GM21717 (cell line): ENCODE results near the gene SLC35B1.

Experiments
- ATAC-seq: cut with Tn5 transposase; IDR thresholded peaks from one replicate; pipeline ENCODE4 v1.9.1; 2021; ENCODE audit warnings: mild to moderate bottlenecking, moderate library complexity; ENCODE audit not compliant: unreplicated experiment

SLC35B1 gene

DNA sequence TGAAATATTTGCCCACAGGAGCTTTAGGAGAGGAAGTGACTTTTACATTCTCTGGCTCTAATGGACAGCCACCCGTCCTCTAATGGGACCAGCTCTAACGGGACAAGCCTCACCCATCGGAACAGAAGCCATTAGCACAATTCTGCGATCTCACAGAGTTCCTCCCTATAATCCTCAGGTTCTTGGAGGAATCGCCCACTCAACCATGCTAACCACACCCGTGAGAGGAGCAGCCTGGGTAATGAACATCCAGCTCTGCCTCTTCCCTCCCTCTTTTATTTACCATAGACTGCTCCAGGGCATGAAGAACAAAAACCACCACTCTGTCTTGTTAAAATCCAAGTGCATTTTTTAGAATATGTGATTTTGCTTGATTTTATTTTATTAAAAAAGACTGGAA, 6.8 kb downstream of the SLC35B1 start:
- no peak for ATAC-seq

DNA sequence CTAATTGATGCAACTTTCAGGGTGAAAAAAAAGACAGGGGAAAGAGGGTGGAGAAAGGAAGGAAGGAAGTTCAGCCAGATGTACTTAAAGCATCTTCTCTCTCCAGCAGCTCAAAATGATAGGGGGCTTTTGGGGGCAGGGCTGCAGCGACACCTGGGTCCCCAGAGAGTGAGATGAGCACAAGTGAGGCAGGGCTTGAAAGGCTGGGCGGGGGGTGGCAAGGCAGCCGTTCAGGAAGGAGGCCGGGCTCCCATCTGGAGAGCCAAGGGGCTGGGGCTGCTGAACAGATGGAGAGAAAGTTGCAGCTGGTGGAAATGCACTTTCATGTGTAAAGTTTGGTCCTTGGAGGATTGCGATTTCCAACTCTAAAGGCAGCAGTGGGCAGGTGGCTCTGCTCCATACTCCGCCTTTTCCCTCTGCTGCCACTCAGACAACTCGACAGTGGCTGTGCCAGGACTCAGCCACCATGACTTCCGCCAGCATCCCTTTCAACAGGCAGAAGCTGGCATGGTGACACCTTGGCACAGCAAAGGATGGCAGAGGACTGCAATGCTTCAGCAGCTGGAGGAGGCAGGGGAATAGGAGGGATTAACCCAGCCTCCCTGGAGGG, 7.7 kb downstream of the SLC35B1 start:
- ATAC-seq: no peak

DNA sequence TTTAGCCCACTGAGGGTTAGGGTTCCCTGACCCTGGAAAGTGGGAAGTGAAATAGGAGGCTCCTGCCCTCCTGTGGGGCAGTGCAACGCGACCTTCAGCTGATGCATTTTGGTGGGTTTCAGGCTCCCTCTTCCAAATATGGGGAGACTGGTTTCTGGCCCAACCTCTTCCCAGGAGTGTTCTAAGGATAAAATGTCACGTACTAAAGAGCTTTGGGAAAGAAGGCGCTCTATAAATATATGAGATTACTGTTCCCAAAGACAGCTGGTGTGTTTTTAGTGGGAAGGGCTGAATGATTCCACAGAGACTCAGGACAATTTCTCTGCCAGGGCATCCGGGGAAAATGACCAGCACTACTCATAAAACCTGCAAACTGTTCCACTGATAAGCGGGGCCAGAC, 9.8 kb downstream of the SLC35B1 start:
- ATAC-seq: no peak

DNA sequence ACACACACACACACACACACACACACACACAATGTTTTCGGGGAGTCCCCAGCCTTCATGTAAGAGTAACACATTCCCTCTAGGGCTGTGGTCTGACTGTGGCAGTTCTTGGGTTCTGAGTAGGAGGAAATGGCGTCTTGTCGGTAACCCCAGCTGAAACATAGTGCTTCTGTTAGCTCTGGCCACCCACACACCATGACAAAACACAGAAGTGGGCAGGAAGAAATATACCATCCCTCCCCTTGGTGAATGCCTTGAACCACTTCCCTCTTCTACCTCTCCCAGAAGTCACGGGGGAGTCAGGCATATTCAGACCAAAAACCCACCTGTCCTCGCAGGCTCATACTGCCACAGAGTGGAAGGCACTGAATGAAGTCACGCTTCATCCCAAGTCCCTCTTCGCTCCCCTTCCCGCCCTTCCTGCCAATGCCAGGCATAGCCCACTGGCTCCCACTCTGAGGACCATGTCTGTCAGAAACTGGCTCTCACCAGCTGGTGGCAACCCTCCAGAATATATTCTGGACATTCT, 11.5 kb downstream of the SLC35B1 start:
- peak; percentile 57 for ATAC-seq

DNA sequence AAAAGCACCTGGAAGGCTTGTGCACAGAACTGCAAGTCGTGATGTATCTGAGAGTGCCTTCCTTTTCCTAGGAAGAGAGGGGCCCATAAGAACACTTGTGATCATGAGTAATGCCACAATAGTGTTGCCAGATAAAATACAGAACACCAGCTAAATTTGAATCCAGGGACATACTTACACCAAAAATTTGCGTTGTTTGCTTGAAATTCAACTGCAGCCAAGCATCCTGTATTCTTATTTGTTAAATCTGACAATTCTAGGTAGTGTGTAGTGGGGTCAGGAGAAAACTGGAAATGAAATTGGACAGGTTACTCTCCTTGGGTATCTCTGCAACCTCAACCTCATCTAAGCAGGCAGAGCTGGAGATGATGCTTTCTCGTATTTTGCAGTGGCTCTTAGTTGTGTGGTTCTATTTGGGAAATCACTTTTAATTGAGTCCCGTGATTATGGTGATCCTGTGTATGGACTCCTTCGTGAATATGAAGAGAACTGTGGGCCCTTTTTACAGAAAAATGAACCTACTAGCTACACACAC, 12.0 kb downstream of the SLC35B1 start:
- ATAC-seq: no peak

DNA sequence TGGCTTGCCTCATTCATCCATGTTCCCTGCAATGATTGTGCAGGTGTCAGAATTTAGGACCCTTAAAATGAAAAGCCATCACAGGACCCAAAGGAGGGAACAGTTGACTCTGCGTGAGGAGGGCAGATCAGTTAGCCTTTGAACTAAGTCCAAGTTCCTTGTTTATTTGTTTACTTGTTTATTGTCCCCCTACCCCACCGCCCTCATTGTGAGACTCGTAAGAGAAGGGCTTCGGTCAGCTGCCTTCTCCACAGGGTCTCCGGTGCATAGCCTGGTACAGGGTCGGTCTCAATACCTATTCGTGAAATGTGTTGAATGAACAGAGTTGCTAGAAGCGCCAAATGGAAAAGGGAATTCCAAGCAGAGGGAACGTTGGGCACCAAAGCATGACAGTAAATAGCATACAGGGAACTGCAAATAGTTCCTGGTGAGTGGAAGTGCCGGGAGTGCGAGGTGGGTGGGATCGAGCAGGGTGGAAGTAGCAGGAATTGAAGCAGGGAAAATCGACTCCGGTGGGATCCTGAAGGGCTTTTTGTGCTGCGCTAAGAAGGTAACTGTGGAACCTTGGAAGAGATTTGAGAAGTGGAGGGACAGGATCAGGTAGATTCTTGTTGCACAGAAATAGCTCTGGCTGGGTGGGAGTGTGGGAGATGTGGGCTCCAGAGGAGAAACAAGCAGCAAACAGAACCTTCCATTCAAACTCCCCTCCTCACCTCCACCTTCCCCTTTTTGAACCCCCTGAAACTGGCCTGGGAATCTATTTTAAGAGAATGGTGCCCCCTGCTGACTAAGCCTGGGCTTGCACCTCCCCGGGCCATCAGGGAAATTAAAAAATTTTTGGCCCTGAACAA, 12.7 kb downstream of the SLC35B1 start:
- ATAC-seq: no peak

DNA sequence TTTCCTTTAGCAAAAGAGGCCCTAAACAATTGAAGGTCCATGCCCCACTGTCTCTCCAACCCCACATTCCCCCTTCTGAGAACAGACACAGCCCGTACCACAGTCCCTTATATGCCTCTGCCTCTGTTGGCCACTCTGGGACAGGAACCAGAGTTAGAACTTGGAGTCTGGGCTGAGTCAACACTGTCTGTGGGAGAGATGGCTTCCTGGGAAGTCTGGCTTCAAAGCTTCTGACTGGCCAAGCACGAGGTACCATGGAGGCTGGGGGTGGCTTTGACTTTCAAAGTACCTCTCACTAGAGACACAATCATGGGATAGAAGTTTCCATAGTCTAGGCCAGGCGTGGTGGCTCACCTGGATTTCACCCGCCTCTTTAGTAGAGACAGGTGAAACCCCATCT, 15.0 kb downstream of the SLC35B1 start:
- no peak for ATAC-seq

DNA sequence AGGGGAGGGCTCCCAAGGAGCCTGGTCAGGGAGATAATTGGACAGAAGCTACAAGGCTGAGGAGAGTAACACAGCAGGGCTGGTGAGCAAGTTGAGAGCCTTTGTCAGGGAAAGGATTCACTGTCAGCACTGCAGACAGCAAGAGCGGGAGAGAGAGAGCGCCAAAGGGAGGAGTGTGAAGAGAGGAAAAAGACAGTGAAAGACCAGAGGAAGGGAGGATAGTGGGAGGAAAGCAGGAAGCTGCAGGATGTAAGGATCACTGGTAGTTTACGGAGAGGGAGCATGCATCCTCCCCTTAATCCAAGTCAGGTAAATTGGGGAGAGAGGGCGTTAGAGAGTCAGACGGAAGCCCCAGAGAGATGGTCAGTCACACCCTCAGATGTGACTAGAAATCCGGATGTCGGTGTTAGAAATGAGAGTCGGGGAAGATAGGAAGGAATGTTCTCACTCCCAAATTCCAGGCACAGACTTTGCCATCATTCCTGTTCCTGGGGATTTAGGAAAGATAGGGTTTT, 16.0 kb downstream of the SLC35B1 start:
- no peak for ATAC-seq

DNA sequence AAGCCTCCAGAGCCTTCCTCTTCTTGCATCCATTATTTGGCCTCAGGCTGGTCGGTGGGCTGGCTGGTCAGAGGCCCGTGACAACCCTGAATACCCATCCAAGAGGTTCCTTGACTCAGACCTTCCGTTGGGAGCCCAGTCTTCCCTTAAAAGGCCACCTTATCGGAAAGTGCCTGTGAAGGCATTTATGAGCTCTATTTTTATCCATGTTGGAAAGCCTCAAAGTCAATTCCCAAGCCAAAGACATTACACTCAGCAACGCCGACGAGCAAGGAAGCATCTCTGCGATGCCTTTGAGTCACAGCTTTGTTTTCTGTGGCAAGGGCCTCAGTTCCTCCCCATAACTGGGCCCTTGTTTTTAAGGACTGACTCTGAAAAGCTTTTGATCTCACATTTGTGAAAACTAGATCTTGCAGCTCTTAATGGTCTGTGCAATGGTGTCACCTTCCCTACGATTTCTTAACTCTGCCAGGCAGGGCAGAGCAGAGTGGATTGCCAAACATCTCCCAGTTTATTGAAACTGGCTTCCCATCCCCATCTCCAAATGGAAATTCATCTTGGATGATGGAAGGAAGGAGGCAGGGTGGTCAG, 16.6 kb downstream of the SLC35B1 start:
- no peak for ATAC-seq

DNA sequence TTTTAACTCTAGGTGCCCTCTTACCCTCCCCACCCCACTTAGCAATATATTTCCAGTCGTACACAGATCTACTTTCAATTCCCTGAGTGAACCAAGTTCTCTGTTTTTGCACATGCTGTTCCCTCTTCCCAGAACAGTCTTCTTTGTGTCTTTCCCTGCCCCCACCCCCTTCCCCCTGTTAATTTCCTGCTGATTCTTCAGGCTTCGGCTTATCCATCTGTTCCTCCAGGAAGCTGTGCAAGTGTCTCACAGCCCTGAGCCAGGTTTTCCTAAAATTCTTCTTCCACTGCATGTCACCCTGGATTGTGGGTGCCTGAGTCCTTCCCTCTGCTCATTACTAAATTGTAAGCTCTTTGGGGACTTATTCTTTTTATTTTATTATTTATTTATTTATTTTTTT, 17.5 kb downstream of the SLC35B1 start:
- no peak for ATAC-seq

DNA sequence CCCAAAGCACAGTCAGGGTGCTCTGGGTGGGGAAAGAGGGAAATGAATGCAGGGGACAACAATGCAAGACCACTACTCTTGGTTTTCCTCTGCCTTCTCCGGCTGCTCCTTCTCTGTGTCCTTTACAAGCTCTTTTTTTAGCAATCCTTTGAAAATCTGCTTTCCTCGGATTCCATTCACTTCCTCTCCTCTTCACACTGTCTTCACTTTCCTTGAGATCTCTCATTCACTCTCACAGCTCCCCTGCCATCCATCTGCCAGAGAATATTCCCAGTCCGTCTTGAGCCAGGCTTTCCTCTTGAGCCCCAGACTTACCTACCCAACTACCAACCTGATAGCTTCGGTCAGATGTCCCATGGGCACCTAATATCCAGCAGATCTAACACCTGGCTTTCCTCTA, 18.9 kb downstream of the SLC35B1 start:
- no peak for ATAC-seq

DNA sequence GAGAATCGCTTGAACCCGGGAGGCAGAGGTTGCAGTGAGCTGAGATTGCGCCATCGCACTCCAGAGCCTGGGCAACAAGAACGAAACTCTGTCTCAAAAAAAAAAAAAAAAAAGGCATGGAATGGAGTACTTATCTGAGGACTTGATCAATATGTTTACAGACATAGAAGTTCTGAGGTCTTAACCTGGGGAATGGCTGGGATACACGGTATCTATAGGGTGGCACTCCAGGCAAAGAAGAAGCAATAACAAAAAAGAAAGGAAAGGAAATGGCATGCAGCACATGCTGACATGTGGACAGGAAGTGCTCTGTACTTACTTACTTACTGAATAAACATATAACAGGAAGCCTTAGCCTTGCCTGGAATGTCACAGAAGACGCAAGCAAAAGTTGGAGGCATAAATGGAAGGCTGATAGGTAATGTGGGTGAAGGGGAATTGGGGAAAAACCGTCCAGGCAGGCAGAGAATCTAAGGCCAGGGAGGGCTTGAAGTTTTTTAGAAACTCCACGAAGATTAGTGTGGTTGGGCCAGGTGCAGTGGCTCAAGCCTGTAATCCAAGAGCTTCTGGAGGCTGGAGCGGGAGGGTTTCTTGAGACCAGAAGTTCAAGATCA, 19.8 kb downstream of the SLC35B1 start:
- no peak for ATAC-seq

DNA sequence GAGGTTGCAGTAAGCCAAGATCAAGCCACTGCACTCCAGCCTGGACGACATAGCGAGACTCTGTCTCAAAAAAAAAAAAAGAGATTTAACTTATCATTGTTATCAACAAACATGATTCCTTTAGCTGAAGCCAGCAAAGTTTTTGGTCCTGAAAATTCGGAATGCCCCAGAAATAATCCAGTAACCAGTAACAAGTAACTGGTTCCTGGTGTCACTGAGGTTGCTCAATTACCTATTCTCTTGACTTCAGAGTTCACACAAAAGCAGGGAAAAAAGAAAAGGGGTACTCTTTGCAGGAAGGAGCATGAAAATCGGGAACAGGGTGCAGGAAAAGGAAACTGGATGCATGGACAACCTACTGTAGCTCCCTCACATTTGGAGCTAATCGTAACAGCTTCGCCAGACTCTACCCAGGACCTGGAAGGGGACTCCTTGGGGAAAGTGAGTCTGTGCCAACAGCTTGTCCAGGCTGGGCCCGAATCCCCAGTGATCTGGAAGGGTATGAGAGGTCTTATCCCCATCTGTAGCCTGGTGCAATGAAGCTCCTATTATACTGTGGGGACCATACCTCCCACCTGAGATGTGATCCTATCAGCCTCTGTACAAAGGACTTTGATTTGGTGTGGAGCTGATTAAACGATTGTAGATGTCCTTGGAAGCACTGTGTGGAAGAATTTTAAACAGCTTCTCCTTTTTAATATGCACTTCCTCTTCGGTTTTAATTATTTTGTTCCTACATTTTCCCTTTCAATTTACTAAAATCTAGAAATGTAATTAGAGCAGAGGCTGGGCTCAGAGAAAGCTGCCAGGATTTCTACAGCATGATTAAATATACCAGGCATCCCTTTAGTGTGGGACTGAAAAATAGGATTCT, 26.4 kb downstream of the SLC35B1 start:
- ATAC-seq: no peak

DNA sequence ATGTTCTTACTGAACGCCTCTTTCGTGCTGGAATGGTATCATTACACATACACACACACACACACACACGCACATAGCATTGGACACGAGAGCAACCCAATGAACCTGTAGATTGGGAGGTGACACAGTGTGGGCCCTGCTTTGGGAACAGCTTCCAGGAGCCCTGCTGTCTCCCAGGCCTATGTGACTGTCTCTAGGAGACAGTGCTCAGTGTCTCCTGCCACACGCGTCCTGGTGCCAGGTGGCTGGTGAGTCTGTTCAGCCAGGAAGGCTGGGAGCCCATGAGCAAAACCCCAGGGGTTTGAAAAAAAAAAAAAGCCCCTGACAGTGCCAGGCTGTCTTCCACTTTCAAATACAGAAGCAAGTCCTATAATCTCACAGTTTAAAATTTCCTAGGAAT, 27.4 kb downstream of the SLC35B1 start:
- ATAC-seq: no peak

DNA sequence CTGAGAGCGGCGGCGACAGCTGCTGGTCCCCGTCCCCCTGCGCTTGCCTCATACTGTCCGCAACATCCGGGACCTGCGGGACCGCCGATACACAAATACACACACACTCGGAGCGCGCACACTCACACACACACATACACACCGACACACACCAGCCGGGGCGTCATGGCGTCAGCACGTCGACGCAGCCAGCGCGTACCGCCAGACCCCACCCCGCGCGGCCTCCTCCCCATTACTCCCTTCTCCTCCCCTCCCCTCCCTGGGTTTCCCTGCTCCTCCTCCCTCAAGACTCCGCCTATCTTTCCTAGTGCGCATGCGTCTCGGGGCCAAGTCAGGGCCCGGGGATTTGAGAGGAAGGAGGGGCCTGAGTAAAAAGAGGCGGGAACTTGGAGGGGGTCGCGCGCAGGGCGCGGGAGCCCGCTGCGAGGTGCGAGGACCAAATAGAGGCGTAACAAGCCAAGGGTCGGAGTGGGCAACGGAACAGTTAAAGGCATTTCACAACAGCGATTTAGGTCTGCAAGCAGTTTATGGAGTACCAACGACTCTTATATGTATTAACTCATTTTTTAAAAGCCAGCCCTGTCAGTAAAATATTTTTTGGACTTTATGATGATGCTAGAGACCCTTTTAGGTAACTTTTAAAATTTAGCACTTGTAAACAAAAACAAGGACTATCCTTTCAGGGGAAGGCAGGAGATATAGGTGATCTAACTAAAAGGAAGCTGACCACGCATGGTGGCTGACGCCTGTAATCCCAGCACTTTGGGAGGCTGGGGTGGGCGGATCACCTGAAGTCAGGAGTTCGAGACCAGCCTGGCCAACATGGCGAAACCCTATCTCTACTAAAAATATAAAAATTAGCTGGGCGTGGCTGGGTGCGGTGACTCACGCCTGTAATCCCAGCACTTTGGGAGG, 29.6 kb downstream of the SLC35B1 start, which contains the start of gene SPOP:
Gene SPOP, minus strand, starts transcription at position 165 of the 915 bp plus-strand sequence. CDS start 55,287 bp downstream, outside the sequence.
- peak; percentile 53 for ATAC-seq

DNA sequence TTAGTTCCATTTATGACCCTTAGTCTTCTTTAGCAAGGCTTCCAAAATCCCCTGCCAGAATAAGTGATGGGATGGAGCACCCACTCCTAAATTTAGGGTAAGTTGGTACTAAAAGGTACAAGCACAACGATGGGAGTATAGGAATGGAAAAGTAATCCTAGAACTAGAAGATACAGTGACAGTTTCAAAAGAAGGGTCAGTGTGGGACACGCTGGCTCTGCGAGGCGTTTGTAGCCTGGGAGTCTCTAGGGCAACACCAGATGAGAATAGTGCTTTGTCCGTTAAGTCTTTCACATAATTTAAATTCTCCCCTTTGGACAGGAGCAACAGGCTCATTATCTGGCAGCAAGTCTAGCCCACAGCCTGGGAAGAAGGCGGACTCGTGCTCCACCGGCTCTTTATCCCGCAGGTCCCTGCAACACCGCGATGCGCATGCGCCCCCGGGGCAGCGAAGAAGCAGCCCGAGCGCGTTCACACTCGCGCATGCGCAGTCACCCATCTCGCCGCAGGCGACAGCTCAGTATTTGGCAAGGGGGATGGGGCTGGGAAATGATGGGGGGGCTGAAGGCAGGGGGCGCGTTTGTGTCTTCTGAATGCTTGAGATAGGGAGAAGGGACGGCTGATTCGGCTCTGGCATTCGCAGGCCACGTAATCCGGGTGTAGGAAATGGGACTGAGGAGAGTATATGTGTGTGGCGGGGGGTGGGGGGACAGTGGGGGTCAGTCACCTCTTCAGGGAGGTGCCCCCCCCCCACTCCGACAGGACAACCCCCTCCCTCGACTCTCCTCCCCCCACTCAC, 30.4 kb downstream of the SLC35B1 start:
- peak; percentile 42 for ATAC-seq

DNA sequence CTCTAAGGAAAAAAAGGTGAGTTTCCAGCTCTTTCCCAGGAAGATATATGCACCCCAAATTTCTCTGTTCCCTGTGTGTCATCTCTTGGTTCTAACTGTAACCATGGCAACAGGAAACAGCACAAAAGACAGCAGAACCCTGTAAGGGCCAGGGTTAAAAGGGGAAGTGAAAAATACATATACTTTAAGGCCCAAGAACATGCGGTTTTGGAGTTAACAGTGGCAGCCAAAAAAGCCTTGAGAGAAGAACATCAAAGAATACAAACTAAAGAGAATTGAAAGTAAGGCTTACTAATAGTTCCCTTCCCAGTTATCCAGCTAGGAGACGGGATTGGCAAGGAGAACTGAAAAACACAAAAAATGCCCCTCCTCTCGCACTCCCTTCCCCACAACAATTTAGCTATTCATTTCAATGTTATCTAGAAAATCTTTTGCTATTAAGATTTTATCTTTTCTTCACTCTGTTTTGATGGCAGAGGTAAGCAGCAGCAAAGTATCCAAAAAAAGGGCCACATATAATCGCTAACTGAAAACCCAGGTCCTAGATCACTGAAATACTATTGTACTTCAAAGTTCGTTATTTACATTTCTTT, 31.4 kb downstream of the SLC35B1 start:
- peak; percentile 52 for ATAC-seq

DNA sequence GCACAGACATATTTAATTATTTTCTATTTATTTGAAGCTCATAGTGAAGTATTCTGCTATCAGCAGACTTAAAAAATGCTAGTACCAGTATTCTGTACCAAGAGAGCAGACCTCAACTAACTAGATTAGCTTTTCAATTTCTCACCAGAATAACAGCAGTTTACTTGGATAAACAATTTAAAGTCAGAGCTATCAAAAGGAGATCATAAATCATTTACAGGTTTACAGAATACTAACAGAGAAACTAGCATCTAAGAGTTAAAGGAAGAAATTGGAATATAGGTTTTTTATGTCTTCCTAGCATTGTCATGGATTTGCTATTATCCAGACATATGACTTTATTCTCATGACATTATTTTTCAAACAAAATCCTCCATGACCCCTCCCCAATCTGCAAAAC, 33.3 kb downstream of the SLC35B1 start:
- ATAC-seq: no peak
